ENCODE measurements around the gene SUPT20HL2.

The SUPT20HL2 gene

GRCh38 chrX:24343719-24344118, 29.9 kb upstream of the SUPT20HL2 start:
- no peak for DNase-seq (ENCODE audit: extremely low read depth, low read depth)
- TF ChIP-seq CTCF (IDR thresholded peaks at IDR 0.05; ENCODE audit: low read depth, low read length) = no peak

- peak; percentile 15 for DNase-seq (ENCODE audit: extremely low read depth, low read depth)
- TF ChIP-seq CTCF (IDR thresholded peaks at IDR 0.05; ENCODE audit: low read depth, low read length) = no peak
These were observed 27.9 kb upstream of the SUPT20HL2 start for GRCh38 chrX:24341795-24342194.

- TF ChIP-seq CTCF (IDR thresholded peaks at IDR 0.05; ENCODE audit: low read depth, low read length) = no peak
- DNase-seq (ENCODE audit: extremely low read depth, low read depth) = no peak
These were observed 26.6 kb upstream of the SUPT20HL2 start for GRCh38 chrX:24340501-24340900.

GRCh38 chrX:24339911-24340310, 26.0 kb upstream of the SUPT20HL2 start:
- no peak for TF ChIP-seq CTCF (IDR thresholded peaks at IDR 0.05; ENCODE audit: low read depth, low read length)
- no peak for DNase-seq (ENCODE audit: extremely low read depth, low read depth)

- DNase-seq (ENCODE audit: extremely low read depth, low read depth) = no peak
- TF ChIP-seq CTCF (IDR thresholded peaks at IDR 0.05; ENCODE audit: low read depth, low read length) = no peak
These were observed 22.0 kb upstream of the SUPT20HL2 start for GRCh38 chrX:24335871-24336270.

- DNase-seq (ENCODE audit: extremely low read depth, low read depth) = no peak
- no peak for TF ChIP-seq CTCF (IDR thresholded peaks at IDR 0.05; ENCODE audit: low read depth, low read length)
These were observed 20.6 kb upstream of the SUPT20HL2 start for GRCh38 chrX:24334461-24334860.

GRCh38 chrX:24333371-24333770, 19.5 kb upstream of the SUPT20HL2 start:
- no peak for TF ChIP-seq CTCF (IDR thresholded peaks at IDR 0.05; ENCODE audit: low read depth, low read length)
- DNase-seq (ENCODE audit: extremely low read depth, low read depth) = no peak
